K562 (cell line): ENCODE measurements around the gene PAFAH1B2. TPM values are rescaled to one million over a fixed set of nuclear protein-coding genes. Genes with fewer than 3 reads are reported as not detected.

Source experiments
- BHLHE40 ChIP-seq: IDR thresholded peaks from 2 replicates; pipeline ENCODE4 v1.6.1; 2011; ENCODE audit warnings: low read length, improper control_type of control experiment
- BRF2 ChIP-seq: IDR thresholded peaks from 3 replicates; pipeline ENCODE4 v1.6.1; 2011; ENCODE audit warnings: borderline replicate concordance, mild to moderate bottlenecking; ENCODE audit not compliant: insufficient read length, insufficient read depth
- ELF1 ChIP-seq: fragments of 200-800 bp; sonication (Bioruptor generic); IDR thresholded peaks from 2 replicates; pipeline ENCODE4 v1.6.1; 2016; ENCODE audit warnings: missing genetic modification characterization, missing compliant biosample characterization
- ETV1 ChIP-seq: fragments of 450-650 bp; conservative IDR thresholded peaks from 2 replicates; pipeline ENCODE4 v1.6.1; 2016; ENCODE audit warnings: missing genetic modification characterization, control low read depth, low read depth, missing compliant biosample characterization
- FOXK1 ChIP-seq: sonication (generic); formaldehyde crosslinking; IDR thresholded peaks from 2 replicates; pipeline ENCODE4 v1.8.0; 2022; ENCODE audit warnings: missing genetic modification reagents, mild to moderate bottlenecking, borderline replicate concordance
- GATAD2A ChIP-seq: fragments of 450-650 bp; IDR thresholded peaks from 2 replicates; pipeline ENCODE4 v1.6.1; 2017
- HLTF ChIP-seq: fragments of 450-650 bp; IDR thresholded peaks from 2 replicates; pipeline ENCODE4 v1.6.1; 2016
- KDM4B ChIP-seq, 2 experiments: fragments of 450-650 bp in 1 of 2; sonication (generic) in 1 of 2; IDR thresholded peaks; 2 replicates each; pipeline ENCODE4 v1.6.1; 2016 to 2017; ENCODE audit warnings: borderline replicate concordance in 2 of 2, antibody characterized with exemption in 1 of 2, low read depth in 1 of 2, mild to moderate bottlenecking in 1 of 2
- KDM5B ChIP-seq: fragments of 200-600 bp; sonication (generic); IDR thresholded peaks from 2 replicates; pipeline ENCODE4 v1.6.1; 2012; ENCODE audit warnings: low read depth, mild to moderate bottlenecking, moderate library complexity, low read length, control low read depth, inconsistent platforms; ENCODE audit not compliant: insufficient replicate concordance
- L3MBTL2 ChIP-seq: fragments of 450-650 bp; IDR thresholded peaks from 2 replicates; pipeline ENCODE4 v1.6.1; 2016; ENCODE audit warnings: mild to moderate bottlenecking, moderate library complexity
- MCM5 ChIP-seq: fragments of 450-650 bp; IDR thresholded peaks from 2 replicates; pipeline ENCODE4 v1.6.1; 2016; ENCODE audit warnings: low read depth
- MITF ChIP-seq: IDR thresholded peaks from 2 replicates; pipeline ENCODE4 v1.6.1; 2014; ENCODE audit warnings: antibody characterized with exemption
- RB1 ChIP-seq: fragments of 450-650 bp; IDR thresholded peaks from 2 replicates; pipeline ENCODE4 v1.6.1; 2017; ENCODE audit warnings: low read depth, mild to moderate bottlenecking
- TAF7 ChIP-seq: fragments of 450-650 bp; IDR thresholded peaks from 2 replicates; pipeline ENCODE4 v1.6.1; 2016; ENCODE audit warnings: missing genetic modification characterization, missing compliant biosample characterization
- TFAM ChIP-seq: fragments of 250-450 bp; sonication (Bioruptor Pico); conservative IDR thresholded peaks from 2 replicates; pipeline ENCODE4 v1.5.0; 2021; ENCODE audit warnings: mild to moderate bottlenecking, moderate library complexity
- TSC22D4 ChIP-seq: fragments of 450-650 bp; IDR thresholded peaks from 2 replicates; pipeline ENCODE4 v1.6.1; 2016; ENCODE audit warnings: missing genetic modification characterization, missing biosample characterization, control low read depth
- XRCC4 ChIP-seq: IDR thresholded peaks from one replicate; pipeline ENCODE4 v1.6.1; 2011; ENCODE audit not compliant: insufficient read depth, insufficient read length; ENCODE audit errors: extremely low read depth
- ZNF280B ChIP-seq: fragments of 250-450 bp; sonication (Bioruptor Pico); IDR thresholded peaks from 2 replicates; pipeline ENCODE4 v1.5.1; 2021; ENCODE audit warnings: mild to moderate bottlenecking
- ZNF592 ChIP-seq: fragments of 450-650 bp; IDR thresholded peaks from 2 replicates; pipeline ENCODE4 v1.6.1; 2017; ENCODE audit warnings: antibody characterized with exemption, mild to moderate bottlenecking
- polyA plus RNA-seq, 8 experiments: library from polyadenylated mRNA; depleted of rRNA in 4 of 8; stranded (reverse) in 5 of 8; unstranded in 3 of 8; fragments of >200 nt; fragmentation: Nextera tagmentation in 2 of 8; fragmentation: Illumina TruSeq in 1 of 8; extraction: Ambion mirVana in 2 of 8; extraction: Trizol in 1 of 8; gene quantifications; 2 replicates each; pipeline versions ENCODE4 v1.2.1 to v1.2.3, GENCODE V29; 2011 to 2014; ENCODE audit warnings: inconsistent platforms in 1 of 8, missing spikeins in 1 of 8
- total RNA-seq, 7 experiments: library from RNA; depleted of rRNA in 6 of 7; stranded (reverse); fragments of >200 nt in 6 of 7; fragmentation: Illumina TruSeq in 2 of 7; extraction: Trizol in 2 of 7; gene quantifications; 2 replicates each; pipeline versions ENCODE4 v1.2.1 to v1.2.3, GENCODE V29; 2011 to 2021; ENCODE audit warnings: low replicate concordance in 1 of 7

PAFAH1B2 gene
- total and polyA plus RNA-seq, 9 of the 15 experiments (the other 6 are each of a cell fraction or from before 2014, with no cell fraction given), result 27.8 to 94.7 (median 64.9) TPM

- no peak for TF ChIP-seq ZNF280B (CRISPR knock-in tag)
- no peak for TF ChIP-seq ELF1 (tag)
- 0 out of 2 replicates have a peak, but pooled peaks have one; percentile 27 for TF ChIP-seq TAF7 (tag)
- 0 out of 2 replicates have a peak, but pooled peaks have one; percentile 38 for TF ChIP-seq FOXK1 (CRISPR knock-in tag)
- TF ChIP-seq TSC22D4 (tag), result no peak
- TF ChIP-seq XRCC4, result no peak
- TF ChIP-seq ZNF592, result peak; percentile 65
- TF ChIP-seq KDM4B (IDR thresholded peaks at IDR 0.05; ENCODE audit: borderline replicate concordance in 2 of 2, low read depth in 1 of 2), result peak in 1 of 2 experiments; percentile 86; a peak in 2 of 4 replicates
- no peak for TF ChIP-seq KDM5B
- peak; percentile 38; the same call in 1 of the 2 replicates for TF ChIP-seq ETV1 (tag)
- peak; percentile 79 for TF ChIP-seq RB1
- TF ChIP-seq L3MBTL2, result peak; percentile 88
- TF ChIP-seq BHLHE40, result peak; percentile 97
- TF ChIP-seq GATAD2A, result peak; percentile 73; the same call in 1 of the 2 replicates
- no peak for TF ChIP-seq BRF2
- no peak for TF ChIP-seq TFAM (CRISPR knock-in tag)
- TF ChIP-seq MITF, result peak; percentile 41; the same call in 1 of the 2 replicates
- TF ChIP-seq MCM5, result no peak
- 0 out of 2 replicates have a peak, but pooled peaks have one; percentile 26 for TF ChIP-seq HLTF
Observed at GRCh38 chr11:117098269-117099232, 45.5 kb upstream of the PAFAH1B2 start, which contains the start of gene SIK3 (continued).
